Activated naive CD4-positive, alpha-beta T cell treated with anti-CD3 and anti-CD28 coated beads, Interleukin-2, amount 50 U/mL, for 16 hours (primary cell): ENCODE measurements around the gene FEM1B.

Experiments
- DNase-seq: peaks from one replicate; pipeline ENCODE4 v3.0.0-alpha.2; 2020

The FEM1B gene

GRCh38 chr15:68330416-68330815, 52.9 kb downstream of the FEM1B start:
- no peak for DNase-seq

DNA sequence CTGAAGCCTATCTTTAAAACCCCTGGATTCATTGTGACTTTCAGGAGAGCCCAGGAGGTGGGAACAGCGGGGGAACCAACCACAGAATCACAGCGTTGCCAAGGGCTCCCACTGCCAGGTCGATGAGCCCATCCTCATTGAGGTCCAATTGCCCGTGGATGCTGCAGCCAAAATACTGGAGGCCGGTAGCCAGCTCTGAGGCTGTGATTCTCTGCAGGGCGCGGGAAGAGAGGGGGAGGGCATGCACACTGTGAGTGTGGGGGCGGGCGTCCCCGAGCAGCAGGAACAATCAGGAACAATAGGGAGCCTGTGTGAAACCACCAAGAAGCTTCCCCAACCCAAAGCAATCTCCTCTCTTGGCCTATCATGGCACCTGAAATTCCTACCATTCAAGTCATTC, 53.4 kb downstream of the FEM1B start:
- no peak for DNase-seq

DNA sequence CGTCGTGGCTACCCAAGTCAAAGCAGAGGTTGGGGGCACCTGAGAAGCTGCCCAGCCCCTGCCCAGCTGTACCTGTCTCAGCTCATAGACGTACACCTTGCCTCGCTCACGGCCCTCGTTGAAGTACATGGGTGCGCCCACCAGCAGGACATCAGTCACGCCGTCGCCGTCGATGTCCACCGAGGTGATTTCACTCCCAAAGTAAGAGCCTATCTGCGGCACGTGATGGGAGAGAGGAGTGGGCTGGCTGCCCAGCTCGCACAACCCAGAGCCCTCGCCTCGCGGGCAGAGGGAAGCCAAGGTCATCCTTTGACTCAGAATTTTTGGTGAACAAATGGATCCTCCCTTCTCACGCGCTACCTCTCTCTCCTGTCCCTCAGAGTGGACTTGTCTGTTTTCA, 54.7 kb downstream of the FEM1B start:
- no peak for DNase-seq

DNA sequence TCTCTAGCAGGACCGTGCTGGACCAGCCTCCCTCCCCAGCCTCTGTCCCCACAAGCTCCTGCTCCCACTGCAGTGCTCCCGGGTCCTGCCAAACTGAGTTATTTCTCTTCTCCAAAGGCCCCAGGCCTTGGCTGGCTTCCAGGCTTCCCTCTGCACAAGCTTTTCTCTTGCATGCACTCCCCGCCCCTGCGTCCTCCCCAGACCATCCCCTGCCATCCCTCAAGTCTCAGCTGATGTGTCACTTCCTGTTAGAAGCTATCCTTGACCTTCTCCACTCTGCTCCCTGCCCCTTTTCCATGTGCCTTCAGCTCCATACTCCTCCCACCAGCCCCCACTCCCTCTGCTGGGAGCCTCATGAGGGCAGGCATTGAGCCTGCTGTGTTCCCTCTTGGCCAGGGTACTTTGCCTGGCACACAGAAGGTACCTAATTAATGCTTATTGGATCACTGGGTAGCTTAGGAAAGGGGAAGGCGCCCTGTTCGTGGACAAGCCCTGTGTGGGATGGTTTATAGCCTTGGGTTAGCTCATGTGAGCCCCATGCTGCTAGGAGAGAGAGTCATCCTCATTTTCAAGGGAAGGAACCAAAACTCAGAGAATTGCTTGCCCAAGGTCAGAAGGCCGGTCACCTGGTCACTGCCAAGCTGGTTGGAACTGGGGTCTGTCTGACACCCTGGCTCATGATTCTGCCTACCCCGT, 56.4 kb downstream of the FEM1B start:
- no peak for DNase-seq

GRCh38 chr15:68334661-68335124, 57.1 kb downstream of the FEM1B start:
- no peak for DNase-seq

GRCh38 chr15:68335251-68335650, 57.7 kb downstream of the FEM1B start:
- DNase-seq = no peak

GRCh38 chr15:68335655-68336054, 58.1 kb downstream of the FEM1B start:
- DNase-seq = no peak

- DNase-seq = no peak
Measured at GRCh38 chr15:68336516-68336915, 59.0 kb downstream of the FEM1B start.

DNA sequence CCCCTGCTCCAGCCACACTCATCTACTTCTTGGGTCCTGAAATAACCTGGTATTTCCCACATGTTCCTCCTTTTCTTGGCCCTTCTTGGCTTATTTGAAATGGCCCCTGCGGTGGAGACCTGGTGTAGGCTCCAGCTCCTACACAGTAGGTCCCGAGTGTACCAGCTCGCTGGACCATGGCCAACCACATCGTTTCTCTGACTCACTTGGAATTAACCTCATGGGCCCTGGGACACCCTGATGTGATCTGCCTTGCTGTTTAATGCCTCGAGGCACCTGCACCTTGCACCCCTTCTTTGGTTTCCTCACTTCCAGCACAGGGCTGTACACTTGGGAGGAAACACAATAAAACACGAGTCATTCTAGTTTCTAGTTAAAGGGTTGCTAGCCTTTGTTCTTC, 60.3 kb downstream of the FEM1B start:
- no peak for DNase-seq

DNA sequence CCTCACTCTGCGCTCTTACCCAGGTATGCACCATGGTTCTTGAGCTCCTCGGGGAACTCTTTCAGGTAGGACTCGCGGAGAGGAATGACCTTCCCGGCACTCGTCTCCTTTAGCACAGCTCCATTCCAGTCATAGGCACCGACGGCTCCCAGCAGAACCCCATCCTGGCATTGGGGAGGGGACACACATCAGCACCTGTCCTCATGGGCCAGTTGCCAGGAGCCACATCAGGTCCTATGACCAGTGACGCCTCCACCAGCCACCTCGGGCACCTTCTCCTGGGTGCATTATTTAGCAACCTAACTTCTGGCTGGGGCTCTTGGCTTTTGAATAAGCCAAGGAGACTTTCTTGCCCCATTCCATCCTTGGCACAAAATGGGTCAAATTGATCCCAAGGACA, 61.9 kb downstream of the FEM1B start:
- no peak for DNase-seq

GRCh38 chr15:68340726-68341671, 63.5 kb downstream of the FEM1B start:
- DNase-seq = no peak

- DNase-seq = no peak
Measured at GRCh38 chr15:68341760-68342725, 64.5 kb downstream of the FEM1B start.

DNA sequence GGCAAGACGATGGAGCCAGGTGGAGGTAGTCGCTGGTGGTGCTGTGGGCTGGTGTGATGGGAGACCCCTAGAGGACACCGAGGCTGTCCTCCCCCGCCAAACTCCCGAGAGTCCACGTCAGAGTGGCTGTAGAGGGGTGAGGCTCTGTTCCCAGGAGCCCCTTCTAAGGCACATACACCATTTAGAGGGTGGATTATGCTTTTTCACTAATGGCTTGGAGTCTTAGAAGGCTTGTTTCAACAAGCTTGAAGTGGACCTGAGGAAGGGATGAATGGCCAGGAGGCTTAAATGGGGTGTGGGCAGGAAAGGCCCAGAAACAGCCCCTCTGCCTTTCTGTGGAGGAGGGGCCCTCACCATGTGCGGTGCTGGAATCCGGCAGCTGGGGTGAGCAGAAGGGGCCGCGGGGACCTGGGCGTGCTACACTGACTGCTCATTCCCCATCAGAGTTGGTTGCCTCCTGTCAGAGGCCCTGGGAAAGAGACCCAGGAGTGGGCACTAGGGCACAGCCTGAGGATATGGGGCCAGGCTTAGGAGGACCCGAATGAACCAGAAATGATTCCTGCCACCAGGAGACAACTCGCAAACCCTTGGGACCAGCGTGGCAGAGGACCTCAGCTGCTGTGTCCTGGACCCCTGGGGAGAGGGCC, 66.2 kb downstream of the FEM1B start:
- no peak for DNase-seq

GRCh38 chr15:68344600-68344999, 67.1 kb downstream of the FEM1B start:
- no peak for DNase-seq
